Upper lobe of left lung (tissue), 4 donors: Measurements from ENCODE around the gene ECSCR.

Source experiments
- CTCF ChIP-seq, 6 experiments: fragments of 450-650 bp in 4 of 6; fragments of 200-600 bp in 2 of 6; sonication (generic) in 2 of 6; IDR thresholded peaks; one replicate each; pipeline ENCODE4 v1.5.1; 2016 to 2019; ENCODE audit warnings: antibody characterized with exemption in 6 of 6
- EP300 ChIP-seq, 4 donors: sonication (generic); formaldehyde crosslinking; IDR thresholded peaks; one replicate each; pipeline ENCODE4 v1.5.1; 2017; ENCODE audit warnings: antibody characterized with exemption in 4 of 4, control low read depth in 2 of 4
- POLR2A ChIP-seq, 4 donors: fragments of 450-650 bp; IDR thresholded peaks; one replicate each; pipeline ENCODE4 v1.5.1; 2016 to 2017; ENCODE audit warnings: antibody characterized with exemption in 4 of 4, mild to moderate bottlenecking in 2 of 4
- POLR2AphosphoS5 ChIP-seq, 2 donors: sonication (generic); formaldehyde crosslinking; IDR thresholded peaks; one replicate each; pipeline ENCODE4 v1.5.1; 2017; ENCODE audit warnings: antibody characterized with exemption in 2 of 2

GRCh38 chr5:139492700-139493192 is 30.2 kb upstream of the ECSCR start:
- no peak for TF ChIP-seq POLR2A (IDR thresholded peaks at IDR 0.05)
- TF ChIP-seq CTCF (IDR thresholded peaks at IDR 0.05): no peak
- TF ChIP-seq EP300 (IDR thresholded peaks at IDR 0.05): no peak
- TF ChIP-seq POLR2AphosphoS5 (IDR thresholded peaks at IDR 0.05): no peak
